IPS-11a (cell line): ENCODE measurements around the gene RUSF1.
"Not testable (repeated sequence)": the region's sequence is repeated elsewhere in the genome, so short reads cannot be mapped to it uniquely, and the experiment has no call there.

Experiments
- H3K4me3 ChIP-seq: one replicate; pipeline ENCODE4 v1.5.1; 2013; ENCODE audit warnings: low read depth, low read length, control low read depth

RUSF1 gene

DNA sequence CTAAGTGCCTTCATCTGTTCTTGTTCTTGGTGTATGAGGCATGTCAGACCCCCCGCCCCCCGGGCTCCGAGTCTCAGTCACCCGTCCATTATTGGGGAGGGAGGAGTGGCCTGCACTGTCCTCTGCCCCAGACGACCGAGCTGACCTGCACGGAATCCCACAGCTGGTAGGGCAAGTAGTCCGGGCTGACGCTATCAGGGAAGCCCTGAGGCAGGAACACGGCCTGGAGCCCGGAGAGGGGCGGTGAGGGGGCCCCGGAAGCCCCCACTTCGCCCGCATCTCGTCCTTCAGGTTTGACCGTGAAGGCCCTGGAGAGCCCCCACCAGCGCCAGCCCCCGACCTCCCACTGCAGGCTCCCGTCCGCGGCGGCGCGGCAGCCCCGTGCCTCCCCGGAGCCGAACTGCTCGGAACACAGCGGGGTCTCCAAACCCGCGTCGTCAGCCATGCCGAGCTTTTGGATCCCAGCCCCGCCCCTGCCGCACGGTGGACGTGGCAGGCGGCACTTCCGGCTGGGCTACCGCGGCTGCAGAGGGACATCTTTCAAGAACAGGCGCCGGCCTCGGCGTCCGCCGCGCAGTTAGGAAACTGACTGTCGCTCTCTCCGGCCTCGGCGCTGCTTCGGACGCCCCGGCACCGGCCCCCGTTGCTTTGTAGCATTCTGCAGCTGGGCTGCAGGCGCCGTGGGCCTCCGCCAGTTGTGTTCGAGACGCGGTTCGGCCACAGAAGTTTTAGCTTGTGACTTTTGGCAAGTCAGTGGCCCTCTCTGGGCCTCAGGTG, at the start of gene RUSF1:
Gene RUSF1 (minus strand): TSS at position 463 of the 777 bp plus-strand sequence. CDS start 18 bp downstream, at position 445.
- H3K4me3 ChIP-seq: peak within 1 kb of the TSS; percentile 77

DNA sequence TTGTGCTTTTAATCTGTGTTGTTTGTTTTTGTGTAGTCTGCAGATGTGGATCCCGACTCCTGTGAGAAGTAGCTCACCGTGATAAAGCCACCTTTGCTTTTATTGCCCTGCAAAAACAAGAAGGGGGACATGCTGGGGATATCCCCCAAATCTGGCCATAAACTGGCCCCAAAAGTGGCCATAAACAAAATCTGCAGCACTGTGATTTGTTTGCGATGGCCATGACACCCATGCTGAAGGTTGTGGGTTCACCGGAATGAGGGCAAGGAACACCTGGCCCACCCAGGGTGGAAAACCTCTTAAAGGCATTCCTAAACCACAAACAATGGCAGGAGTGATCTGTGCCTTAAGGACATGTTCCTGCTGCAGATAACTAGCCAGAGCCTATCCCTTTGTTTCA, 34.6 kb upstream of the RUSF1 start:
- no peak overlapping the region for H3K4me3 ChIP-seq

DNA sequence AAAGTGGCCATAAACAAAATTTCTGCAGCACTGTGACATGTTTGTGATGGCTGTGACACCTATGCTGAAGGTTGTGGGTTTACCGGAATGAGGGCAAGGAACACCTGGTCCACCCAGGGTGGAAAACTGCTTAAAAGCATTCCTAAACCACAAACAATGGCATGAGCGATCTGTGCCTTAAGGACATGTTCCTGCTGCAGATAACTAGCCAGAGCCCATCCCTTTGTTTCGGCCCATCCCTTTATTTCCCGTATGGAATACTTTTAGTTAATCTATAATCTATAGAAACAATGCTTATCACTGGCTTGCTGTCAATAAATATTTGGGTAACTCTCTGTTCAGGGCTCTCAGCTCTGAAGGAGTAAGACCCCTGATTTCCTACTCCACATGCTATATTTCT, 31.6 kb upstream of the RUSF1 start:
- not testable (repeated sequence) for H3K4me3 ChIP-seq

DNA sequence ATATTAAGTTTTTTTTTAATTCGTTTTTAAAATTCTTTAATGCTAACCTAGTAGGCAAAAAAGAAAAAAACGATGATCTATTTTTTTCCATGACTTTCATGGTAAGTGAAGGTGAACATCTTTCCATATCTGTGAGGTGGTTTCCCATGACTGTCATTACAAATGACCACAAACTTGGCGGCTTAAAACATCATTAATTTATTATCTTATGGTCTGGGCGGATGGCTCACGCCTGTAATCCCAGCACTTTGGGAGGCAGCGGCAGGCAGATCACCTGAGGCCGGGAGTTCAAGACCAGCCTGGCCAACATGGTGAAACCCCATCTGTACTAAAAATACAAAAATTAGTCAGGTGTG, 30.0 kb upstream of the RUSF1 start:
- not testable (repeated sequence) for H3K4me3 ChIP-seq

DNA sequence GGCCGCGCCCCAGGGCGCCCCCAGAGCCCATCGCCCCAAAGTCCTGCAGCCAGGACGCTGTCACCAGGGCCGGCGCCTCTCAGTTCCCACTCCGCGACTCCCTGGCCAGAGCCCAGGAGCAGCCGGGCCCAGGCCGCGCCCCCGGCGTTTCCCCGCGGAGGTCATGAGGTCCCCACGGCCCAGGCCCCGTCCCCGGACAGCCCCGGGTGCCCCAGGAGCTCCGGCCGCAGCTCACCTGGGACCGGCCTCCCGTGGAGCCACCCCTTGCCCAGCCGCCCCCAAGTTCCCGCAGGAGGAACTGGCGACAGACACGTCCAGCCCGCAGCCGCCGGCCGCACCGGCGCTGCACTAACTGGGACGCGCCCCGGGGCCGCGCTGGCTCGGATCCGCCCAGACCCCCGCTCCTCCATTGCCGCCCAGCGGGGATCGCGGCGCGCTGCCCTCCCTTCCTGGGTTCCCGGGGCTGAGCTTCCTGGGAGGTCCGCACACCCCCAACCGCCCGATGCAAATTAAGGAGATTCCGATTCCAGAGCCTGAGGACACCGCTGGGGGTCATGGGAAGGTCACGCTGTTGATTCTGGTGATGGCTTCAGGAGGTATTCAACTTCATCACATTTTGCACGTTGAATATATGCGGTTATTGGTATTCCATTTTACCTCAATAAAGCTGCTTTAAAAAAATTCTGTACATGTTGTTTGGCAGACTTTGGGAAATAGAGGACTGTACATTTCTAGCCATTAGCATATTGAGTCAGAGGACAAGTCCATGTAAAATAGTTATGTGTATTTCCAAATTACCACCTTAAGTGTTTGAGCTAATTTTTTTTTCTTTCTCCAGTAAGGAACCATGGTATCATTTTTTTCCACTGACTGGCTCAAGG, 29.4 kb upstream of the RUSF1 start:
- H3K4me3 ChIP-seq: peak overlapping the region; percentile 27

DNA sequence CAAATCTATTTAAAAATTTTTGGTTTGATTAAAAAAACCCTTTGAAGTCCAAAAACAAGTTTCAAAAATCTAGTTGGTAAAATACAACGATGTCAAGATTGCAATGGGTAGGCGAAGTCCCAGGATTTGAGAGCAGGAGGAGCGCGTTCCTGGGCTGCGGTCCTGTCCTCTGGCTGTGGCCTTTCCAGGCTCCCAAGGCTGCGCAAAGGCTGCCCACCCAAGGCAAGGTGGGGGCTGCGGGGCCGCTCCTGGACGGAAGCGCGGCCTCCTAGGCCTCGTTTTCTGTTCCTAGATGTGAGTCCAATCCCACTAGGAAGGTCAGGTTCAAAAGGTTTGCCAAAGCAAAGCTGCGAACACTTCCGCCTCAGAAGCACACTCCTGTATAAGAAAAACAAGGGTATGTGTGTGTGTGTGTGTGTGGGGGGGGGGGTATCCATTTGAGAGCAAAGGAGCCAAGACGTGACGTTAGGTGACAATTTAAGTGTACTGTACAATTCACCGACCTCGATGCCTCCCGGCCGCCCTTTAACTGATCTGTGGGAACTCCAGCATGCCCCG, 28.7 kb upstream of the RUSF1 start:
- no peak overlapping the region for H3K4me3 ChIP-seq

DNA sequence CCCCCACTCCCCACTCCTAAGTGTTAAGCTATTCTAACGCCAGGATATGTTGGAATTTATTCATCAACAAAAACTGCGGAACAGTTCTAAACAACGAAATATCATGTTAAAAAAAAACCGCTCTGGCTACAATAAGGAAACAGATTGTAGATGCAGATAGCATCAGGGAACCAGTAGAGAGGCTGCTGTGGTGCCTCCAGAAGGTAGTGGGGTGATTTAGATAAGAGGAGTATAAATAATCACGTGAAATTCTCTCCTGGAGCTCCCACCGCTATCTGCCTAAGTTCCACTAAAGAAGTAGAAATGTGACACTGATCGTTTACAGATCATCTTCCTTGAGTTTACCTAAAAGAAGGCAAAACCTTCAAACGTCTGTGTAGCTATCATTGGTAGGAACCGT, 27.5 kb upstream of the RUSF1 start:
- H3K4me3 ChIP-seq: no peak overlapping the region

DNA sequence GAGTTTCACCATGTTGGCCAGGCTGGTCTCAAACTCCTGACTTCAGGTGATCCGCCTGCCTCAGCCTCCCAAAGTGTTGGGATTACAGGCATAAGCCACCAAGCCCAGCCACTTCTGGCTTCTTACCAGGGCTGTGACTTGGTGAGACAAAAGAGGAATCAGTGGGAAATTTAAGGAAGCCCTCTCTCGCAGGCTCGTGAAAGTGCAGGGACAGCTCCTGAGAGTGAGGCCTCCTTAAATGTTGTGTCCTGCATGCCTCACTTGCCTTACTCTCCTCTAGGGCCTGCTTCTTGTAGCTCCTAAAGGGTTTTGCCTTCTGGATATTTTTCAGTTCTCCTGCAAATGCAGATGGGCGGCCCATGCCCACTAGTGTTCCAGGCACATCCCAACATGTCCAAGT, 24.7 kb upstream of the RUSF1 start:
- no peak overlapping the region for H3K4me3 ChIP-seq

DNA sequence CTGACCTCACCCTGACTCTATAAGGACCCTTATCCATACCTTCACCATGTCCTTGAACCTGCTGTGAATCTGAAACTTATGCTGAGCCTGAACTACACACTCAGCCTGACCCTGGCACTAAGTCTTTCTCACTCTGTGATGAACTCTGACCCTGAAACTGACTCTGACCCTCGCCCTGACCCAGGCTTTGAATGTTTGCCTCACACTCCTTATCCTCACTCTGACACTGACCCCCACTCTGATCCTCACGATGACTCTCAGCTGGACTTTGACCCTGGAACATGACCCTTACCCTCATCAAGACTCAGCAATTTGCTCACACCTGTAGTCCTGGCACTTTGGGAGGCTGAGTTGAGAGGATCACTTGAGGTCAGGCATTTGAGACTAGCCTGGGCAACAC, 23.9 kb upstream of the RUSF1 start:
- H3K4me3 ChIP-seq: no peak overlapping the region

DNA sequence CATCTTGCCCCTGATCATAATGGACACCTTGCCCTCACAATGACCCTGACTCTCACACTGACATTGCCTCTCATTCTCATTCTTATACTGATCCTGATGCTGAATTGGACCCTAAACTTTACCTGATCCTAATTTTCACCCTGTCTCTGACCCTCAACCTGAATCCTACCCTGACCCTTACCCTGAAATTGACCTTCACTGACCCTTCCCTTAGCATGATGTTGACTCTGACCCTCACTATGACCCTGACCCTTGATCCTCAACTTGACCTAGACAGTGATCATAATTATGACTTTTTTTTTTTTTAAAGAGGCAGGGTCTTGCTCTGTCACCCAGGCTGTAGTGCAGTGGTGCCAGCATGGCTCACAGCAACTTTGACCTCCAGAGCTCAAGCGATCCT, 22.9 kb upstream of the RUSF1 start:
- H3K4me3 ChIP-seq: no peak overlapping the region

DNA sequence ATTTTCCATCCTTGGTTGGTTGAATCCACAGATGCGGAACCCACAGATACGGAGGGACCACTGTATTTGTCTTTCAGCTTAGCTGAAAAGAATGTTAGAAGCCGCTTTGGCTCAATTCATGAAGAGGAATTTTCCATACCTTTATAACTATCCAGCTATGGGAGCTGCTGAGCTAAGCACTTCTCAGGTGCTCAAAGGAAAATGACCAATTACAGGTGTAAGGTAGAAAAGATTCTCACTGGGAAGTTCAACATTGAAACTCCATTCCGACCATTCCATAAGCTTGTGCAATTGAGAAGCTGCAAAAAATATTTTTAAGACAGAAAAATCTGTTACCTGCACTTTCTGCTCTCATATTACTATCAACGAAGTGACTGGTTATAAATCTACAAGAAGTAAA, 22.2 kb upstream of the RUSF1 start:
- no peak overlapping the region for H3K4me3 ChIP-seq

DNA sequence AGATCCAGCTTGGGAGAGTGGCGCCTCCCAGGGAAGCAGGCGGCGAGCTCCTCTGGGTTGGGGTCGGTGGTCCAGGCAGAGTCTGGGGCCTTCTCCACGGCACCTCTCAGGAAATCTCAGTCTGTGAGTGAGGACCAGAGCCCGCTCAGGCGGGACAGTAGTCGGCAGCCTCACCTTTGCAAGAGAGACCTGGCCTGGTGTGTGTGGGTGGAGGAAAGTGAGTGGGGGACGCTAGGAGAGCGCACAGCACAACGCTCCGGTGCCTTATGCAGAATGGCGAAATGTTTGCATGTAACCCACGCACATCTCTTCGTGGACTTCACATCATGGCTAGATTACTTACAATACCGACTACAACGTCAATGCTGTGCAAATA, 21.7 kb upstream of the RUSF1 start:
- H3K4me3 ChIP-seq: peak overlapping the region; percentile 34

DNA sequence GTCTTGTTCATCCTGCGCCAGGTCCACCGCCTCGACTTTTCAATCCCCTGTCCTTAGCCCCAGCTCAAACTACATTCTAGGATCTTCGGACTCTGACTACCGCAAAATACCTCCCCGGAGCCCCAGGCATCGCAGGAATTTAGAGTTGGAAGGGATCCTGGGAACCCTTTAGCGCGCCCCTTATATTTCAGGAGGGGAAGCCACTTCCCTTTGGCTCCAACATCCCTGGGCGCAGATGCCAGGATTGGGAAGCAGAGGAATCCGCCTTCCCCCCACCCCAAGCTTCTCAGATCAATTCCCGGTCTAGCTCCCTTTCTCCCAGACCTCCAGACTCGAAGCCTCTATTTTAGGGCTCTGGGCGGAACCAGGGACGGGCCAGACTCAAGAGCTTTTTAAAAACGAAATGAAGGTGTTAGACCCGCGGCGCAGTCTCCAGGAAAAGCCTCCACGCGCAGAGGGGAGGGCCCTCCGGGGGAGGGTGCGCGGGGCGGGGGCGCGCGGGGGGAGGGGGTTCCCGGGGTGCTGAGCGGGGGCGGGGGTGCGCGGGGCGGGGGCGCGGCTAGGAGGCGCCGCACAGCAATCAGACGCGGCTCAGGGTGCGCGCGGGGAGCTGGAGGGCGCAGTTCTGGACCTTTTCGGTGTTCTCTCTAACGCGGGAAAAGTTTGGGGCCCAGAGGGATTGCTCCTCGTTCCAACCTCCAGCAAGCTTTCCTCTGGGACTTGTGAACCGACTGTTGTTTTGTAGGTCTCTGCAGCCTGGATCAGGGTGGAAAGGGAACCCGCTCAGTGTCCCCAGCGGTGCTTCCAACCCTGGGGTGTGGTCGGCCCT, 21.1 kb upstream of the RUSF1 start:
- peak overlapping the region; percentile 34 for H3K4me3 ChIP-seq

DNA sequence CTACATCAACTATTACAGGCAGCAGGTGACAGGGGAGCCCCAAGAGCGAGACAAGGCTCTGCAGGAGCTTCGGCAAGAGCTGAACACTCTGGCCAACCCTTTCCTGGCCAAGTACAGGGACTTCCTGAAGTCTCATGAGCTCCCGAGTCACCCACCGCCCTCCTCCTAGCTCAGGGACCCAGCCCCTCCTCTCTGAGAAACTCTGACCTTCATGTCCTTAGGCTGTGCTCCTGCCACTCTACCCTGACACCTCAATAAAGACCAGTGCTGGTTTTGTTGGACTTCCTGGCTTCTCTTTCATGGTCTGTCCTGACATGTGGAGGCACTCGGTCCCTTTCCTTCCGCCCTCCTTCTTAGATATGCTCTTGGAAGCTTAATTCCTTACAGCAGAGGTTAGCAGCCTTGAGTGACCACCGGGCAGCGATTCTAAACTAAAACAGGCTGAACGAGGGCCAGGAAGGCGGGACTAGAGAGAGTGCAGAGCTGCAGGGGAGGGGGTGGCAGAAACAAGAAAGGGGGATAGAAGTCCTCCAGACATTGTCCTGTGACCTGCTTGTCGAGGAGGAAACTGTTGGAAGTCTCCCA, 20.4 kb upstream of the RUSF1 start:
- H3K4me3 ChIP-seq: peak overlapping the region; percentile 27

DNA sequence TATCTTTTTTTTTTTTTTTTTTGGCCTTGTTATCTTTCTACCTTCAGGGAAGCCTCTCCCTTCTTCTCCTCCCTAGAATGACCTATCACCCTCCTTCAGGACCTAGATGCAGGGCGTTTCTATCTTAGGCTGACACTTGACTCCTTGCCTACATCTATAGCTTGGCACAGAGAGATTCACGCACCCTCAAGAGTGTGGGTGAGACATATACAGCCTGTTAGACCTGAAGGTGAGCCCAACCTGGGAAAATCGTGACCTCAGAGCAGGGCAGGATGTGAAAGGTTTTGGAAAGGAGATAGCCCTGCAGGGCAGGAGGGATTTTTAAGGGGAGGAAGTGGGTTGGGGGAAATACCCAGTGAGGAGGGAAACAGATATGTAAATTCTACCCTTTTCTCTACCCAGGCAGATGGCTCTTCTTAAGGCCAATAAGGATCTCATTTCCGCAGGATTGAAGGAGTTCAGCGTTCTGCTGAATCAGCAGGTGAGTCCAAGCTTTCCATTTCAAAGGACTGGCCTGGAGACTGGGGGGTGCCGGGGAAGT, 19.6 kb upstream of the RUSF1 start, which contains the start of gene AHSP:
Gene AHSP (plus strand): TSS at position 167 of the 541 bp plus-strand sequence. CDS start 240 bp downstream, at position 407.
- peak within 1 kb of the TSS; percentile 27 for H3K4me3 ChIP-seq

DNA sequence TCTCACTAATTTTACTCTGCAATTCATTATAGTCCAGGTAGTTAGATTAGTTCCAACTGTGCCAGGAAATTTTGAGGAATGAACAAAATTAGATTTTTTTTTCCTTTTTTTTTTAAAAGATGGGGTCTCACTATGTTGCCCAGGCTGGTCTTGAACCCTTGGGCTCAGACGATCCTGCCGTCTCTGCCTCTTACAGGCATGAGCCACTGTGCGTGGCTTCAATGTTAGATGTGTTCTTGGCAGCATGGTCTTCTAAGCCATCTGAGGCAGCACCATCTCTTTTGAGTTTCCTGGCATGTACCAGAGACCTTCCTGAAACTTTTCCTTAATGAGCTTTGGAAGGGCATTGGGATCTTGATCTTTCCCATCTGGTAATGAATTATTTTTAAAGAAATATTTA, 16.9 kb upstream of the RUSF1 start:
- no peak overlapping the region for H3K4me3 ChIP-seq

DNA sequence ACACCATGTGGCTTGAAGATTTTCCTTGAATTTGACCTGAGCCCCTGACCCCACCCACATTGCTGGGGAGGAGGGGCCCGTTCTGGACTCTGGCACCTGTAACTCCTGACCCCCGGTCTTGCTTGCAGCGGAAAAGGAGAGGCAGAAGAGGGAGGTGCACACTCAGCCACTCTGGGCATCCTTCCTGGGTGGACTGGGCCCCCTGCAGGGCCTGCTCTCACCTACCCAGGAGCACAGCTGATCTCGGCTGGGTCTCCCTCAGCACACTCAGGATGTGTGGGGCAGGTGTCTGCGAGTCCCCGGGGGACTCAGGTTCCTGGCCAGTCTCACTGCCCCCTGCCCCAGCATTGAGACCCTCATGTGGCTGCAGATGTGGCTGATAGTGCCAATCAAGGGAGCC, 15.6 kb upstream of the RUSF1 start:
- not testable (repeated sequence) for H3K4me3 ChIP-seq

DNA sequence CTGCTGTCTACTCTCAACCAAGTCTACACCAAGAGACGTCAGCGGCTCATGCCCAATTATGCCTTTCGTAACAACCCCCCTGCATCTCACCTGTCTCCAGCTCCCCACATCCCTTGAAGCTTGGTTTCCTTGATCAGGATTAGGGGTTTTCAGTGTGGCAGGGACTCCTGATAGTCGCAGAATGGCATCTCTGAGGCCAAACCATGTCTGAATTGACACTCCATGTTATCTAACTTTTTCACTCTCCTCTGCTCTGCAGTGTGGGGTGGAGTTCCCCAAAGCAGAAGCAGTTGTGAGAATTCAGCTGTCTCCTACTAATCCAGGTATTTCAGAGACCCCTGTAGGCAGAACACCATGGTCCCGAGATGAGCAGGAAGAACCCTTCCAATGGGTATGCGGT, 13.9 kb upstream of the RUSF1 start:
- H3K4me3 ChIP-seq: no peak overlapping the region

DNA sequence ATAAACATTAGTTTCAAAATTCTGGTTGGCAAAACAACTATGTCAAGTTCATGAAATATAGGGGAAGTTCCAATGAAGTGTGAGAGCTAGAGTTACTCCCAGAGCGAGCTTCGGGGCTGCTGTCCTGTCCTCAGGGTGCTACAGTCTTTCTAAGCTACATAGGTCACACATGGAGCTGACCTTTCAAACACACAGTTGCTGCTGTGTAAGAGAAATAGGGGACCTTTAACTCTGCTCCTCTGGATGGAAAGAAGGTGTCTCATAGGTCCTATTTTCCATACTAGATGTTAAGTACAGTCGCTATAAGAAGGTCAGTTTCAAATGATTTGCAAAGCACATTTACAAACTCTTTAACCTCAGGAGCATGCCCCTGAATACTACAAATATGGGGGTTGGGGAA, 13.2 kb upstream of the RUSF1 start:
- no peak overlapping the region for H3K4me3 ChIP-seq

DNA sequence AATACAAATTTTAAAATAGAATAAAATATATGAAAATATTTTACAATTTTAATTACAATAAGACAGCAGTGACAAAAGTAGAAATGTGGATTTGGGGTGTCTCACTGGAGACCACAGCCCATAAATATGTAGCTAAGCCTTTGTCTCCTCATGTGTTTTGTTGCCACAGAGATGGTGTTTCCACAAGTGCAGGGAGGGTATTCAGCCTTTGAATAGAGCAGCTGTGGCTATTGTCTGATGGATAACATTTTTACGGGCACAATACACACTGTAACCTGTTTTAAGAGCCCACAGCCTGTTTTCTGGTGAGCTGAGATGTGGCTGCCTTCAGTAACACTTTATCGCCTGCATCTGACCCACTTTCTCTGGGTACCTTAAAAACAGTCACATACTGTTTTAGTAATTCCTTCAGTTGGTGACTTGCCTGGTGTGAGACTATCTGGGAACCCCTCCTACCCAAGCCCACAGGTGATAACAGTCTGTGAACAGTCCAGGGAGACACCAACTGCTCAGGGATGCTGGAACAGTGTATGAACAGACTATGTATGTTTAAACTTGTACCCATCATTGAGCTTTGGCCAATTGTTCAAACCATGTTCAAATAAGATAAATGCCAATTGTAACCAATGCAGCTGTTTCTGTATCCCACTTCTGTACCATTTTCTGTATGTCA, 11.7 kb upstream of the RUSF1 start:
- H3K4me3 ChIP-seq: no peak overlapping the region
